Transverse colon (tissue), 3 donors: ENCODE data around the gene WDR64.

Experiments used
- EP300 ChIP-seq: sonication (generic); formaldehyde crosslinking; IDR thresholded peaks from one replicate; pipeline ENCODE4 v1.6.1; 2017; ENCODE audit warnings: antibody characterized with exemption, low read depth
- POLR2A ChIP-seq: fragments of 450-650 bp; IDR thresholded peaks from one replicate; pipeline ENCODE4 v1.6.1; 2016; ENCODE audit warnings: antibody characterized with exemption, mild to moderate bottlenecking, moderate library complexity
- TF ChIP-seq, protein P1 (sequence below), 5 experiments: fragments of 200-600 bp in 3 of 5; fragments of 450-650 bp in 2 of 5; sonication (generic) in 3 of 5; IDR thresholded peaks; 1 replicate in 2 of 5; 2 replicates in 3 of 5; pipeline ENCODE4 v1.5.1; 2016 to 2017; ENCODE audit warnings: antibody characterized with exemption in 5 of 5, inconsistent platforms in 3 of 5, mild to moderate bottlenecking in 2 of 5, moderate library complexity in 1 of 5

DNA sequence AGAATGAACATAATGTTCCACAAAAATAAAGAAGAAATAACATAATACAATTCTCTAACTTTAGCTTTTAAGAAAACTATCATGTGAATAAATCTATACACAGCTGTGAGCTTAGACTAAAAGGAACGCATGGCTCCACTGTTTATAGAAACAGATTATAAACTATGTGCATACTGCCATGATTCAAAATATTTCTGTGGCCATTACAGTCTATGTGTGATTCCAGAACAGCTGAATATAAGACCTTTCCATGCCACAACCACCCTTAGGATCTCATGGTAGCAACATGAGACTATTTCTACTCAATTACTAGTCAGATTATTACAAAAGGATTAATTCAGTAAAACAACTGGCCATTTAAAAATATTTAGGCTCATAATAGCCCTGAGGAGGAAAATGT, 15.8 kb upstream of the WDR64 start:
- TF ChIP-seq, protein P1, sequence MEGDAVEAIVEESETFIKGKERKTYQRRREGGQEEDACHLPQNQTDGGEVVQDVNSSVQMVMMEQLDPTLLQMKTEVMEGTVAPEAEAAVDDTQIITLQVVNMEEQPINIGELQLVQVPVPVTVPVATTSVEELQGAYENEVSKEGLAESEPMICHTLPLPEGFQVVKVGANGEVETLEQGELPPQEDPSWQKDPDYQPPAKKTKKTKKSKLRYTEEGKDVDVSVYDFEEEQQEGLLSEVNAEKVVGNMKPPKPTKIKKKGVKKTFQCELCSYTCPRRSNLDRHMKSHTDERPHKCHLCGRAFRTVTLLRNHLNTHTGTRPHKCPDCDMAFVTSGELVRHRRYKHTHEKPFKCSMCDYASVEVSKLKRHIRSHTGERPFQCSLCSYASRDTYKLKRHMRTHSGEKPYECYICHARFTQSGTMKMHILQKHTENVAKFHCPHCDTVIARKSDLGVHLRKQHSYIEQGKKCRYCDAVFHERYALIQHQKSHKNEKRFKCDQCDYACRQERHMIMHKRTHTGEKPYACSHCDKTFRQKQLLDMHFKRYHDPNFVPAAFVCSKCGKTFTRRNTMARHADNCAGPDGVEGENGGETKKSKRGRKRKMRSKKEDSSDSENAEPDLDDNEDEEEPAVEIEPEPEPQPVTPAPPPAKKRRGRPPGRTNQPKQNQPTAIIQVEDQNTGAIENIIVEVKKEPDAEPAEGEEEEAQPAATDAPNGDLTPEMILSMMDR (IDR thresholded peaks at IDR 0.05) = no peak
- no peak for TF ChIP-seq POLR2A
- TF ChIP-seq EP300 = no peak
